Measurements from ENCODE around the gene ARHGAP44.

DNA sequence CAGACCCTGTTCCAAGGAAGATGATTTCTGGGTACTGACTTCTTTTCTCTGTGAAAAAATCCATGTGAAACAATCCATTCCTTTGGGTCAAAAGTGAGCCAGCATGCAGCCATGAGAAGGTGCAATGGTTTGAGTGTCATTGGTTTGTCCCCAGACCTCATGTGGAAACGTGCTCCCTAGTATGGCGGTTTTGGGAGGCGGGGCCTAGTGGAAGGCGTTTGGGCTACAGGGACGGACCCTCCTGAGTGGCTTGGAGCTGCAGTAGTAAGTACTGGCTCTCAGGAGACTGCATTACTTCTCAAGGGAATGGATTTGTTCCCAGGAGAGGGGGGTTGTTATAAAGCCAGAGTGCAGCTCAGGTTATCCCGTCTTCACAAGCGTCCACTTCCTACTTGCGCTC lies 209.2 kb downstream of the ARHGAP44 start:
- no peak for TF ChIP-seq POLR2A (IDR thresholded peaks at IDR 0.05)
- TF ChIP-seq, protein P1, sequence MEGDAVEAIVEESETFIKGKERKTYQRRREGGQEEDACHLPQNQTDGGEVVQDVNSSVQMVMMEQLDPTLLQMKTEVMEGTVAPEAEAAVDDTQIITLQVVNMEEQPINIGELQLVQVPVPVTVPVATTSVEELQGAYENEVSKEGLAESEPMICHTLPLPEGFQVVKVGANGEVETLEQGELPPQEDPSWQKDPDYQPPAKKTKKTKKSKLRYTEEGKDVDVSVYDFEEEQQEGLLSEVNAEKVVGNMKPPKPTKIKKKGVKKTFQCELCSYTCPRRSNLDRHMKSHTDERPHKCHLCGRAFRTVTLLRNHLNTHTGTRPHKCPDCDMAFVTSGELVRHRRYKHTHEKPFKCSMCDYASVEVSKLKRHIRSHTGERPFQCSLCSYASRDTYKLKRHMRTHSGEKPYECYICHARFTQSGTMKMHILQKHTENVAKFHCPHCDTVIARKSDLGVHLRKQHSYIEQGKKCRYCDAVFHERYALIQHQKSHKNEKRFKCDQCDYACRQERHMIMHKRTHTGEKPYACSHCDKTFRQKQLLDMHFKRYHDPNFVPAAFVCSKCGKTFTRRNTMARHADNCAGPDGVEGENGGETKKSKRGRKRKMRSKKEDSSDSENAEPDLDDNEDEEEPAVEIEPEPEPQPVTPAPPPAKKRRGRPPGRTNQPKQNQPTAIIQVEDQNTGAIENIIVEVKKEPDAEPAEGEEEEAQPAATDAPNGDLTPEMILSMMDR (IDR thresholded peaks at IDR 0.05): no peak

All from thyroid gland (tissue), 4 donors.